GM19324 (cell line): ENCODE measurements around the gene PRSS33.

ENCODE experiments used
- ATAC-seq: cut with Tn5 transposase; IDR thresholded peaks from one replicate; pipeline ENCODE4 v1.9.1; 2021; ENCODE audit warnings: mild to moderate bottlenecking, moderate library complexity; ENCODE audit not compliant: unreplicated experiment, low FRiP score

PRSS33 gene, protein sequence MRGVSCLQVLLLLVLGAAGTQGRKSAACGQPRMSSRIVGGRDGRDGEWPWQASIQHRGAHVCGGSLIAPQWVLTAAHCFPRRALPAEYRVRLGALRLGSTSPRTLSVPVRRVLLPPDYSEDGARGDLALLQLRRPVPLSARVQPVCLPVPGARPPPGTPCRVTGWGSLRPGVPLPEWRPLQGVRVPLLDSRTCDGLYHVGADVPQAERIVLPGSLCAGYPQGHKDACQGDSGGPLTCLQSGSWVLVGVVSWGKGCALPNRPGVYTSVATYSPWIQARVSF

DNA sequence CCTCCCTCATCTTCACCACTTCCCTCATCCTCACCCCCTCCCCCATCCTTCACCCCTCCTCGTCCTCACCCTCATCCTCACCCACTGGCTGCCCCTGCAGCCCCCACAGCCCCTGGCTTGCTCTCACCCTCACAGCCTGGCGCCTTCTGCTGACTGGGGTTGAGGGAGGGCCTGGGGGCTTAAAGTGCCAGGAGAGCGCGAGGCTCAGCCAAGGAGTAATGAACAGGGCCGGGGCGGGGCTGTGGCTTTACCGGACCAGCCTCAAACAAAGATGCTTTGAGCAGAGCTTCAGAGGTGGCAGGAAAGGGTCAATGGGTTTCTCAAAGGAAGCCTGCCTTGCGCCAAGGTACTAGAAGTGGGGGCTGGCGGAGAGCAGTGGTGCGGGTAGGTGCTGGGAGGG lies at the start of gene PRSS33:
Gene PRSS33, minus strand, starts transcription at position 155 of the 400 bp plus-strand sequence. CDS start 1,013 bp downstream, outside the sequence.
- ATAC-seq = no peak

DNA sequence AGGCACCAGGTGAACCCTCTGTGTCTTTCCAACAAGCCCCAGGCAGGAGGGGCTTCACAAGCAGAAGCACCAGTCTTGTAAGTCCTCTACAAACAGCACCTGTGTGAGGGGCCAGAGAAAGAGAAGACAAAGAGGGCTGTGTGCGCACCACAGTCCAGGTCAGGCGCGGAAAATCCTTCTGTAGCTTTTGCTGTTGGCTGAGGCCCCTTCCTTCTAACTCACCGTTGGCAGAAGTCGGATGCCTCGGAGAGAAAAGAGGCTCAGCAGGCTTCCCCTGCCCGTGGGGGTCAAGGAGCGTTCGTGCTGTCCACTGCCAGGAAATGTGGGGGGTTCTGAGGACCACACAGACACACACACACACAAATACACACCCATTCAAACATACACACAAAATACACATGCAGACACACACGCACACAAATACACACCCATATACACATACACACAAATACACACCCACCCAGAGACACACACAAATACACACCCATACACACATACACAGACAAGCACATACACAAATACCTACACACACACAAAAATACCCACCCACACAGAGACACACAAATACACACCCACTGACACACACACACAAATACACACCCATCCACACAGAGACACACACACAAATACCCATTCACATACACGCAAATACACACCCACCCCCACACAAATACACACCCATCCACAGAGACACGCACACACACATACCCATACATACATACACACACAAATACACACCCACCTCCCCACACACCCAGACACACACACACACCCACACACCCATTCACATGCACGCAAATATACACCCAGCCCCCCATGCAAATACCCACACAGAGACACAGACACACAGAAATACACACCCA lies 49.5 kb upstream of the PRSS33 start:
- ATAC-seq = no peak

DNA sequence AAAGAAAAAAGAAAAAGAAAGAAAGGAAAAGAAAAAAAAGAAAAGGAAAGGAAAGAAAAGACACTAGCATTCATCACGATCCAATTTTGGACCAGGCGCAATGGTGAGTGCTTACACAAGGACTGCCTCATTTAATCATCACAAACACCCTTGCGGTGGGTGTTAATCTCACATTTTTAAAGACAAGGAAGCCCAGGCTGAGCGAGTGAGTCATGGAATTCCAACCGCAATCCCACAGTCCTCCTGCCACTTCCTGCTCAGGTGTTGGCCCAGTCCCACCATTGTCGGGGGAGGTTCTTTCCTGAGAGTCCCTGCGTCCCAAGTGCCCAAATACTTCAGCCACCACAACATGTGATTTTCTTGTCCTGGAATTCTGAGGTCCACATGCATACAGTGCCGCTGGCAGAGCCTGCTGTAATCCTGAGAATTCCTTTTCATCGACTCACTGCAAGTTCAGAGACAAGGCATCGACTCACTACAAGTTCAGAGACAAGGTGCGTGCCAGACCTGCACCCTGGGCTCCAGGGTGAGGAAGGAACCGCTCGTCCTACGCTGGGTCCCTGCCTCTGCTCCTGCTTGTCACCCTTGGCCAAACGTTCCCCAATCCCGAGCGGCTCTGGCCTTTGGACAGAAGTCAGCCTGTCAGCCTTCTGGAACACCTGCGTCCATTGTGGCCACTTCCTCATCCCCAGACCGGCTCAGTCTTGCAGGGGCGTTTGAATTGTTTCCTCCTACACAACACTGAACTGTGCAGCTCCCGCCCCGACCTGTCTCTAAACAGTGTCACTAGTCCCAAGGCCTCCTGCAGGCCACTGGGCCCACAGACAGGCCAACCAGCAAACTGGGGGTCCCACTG lies 48.5 kb upstream of the PRSS33 start:
- no peak for ATAC-seq

- ATAC-seq = no peak
These were observed 47.6 kb upstream of the PRSS33 start for GRCh38 chr16:2834968-2835367.

DNA sequence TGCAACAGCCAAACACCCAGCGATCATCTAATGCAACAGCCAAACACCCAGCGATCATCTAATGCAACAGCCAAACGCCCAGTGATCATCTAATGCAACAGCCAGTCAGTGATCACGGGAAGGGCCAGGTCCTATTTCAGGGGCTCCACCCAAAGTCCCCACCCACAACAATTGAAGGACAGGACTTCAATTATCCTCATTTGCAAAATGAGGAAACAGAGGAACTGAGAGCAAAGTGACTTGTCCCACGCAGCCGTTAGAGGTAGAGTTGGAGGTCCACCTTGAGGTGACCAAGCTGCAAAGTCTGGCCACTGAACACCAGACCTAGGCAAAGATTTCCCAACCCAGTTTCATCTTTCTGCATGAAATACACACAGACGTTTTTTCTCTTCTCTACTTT lies 46.4 kb upstream of the PRSS33 start:
- no peak for ATAC-seq

- ATAC-seq = no peak
These were observed 43.8 kb upstream of the PRSS33 start for GRCh38 chr16:2831203-2831602.

DNA sequence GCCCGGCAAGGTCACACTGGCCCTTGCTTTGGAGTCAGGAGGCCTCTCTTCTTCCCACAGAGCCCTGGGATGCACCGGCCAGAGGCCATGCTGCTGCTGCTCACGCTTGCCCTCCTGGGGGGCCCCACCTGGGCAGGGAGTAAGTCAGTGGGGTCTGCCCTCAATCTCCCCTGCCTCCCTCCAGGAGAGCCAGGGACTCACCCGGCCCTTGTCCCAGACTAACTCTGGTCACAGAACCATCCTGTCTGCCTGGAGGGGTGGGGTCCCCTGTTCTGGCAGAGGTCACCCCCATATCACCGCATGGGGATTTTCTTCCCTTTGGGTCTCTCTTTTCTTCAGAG lies 43.0 kb upstream of the PRSS33 start:
- ATAC-seq = no peak

DNA sequence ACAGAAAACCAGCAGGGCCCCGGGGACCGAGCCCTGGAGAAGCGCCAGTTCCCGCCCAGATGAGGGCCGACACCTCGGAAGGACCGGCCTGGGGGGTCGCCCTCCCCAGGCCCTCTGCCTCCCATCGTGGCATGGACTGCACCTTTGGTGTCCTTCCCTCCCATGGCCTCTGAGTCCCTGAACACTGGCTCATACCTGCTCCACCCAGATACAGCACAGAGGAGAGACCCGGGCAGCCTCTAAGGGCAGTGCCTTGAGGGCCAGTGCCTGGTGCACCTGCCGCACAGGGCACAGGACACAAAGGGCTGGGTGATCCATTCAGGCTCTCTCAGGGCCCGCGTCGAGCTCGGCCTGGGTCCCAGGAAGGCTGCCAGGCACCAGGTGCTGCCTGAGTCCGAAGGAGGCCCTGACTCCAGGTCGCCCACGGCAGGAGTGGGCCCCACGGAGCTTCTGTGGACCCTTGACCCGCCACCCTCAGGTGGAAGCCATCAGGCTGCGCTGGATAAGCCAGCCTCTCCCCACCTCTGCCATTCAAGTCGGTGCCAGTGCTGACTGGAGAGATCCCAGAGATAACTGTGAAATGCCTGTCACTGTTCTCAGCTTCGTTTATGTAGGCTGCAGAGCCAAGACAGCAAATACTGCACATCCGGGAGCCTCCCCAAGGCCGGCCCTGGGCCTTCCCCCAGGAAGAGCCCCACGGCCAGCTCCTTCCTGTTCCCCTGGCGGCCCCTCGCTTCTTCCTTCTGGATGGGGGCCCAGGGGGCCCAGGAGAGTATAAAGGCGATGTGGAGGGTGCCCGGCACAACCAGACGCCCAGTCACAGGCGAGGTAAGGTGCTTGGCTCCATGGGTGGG lies 42.4 kb upstream of the PRSS33 start, which contains the start of gene ZG16B:
Gene ZG16B, plus strand, starts transcription at position 803 of the 854 bp plus-strand sequence. CDS start 139 bp downstream, outside the sequence.
- no peak for ATAC-seq

GRCh38 chr16:2828876-2829430 lies 41.6 kb upstream of the PRSS33 start:
- ATAC-seq = no peak

GRCh38 chr16:2828521-2828840 lies 41.1 kb upstream of the PRSS33 start:
- ATAC-seq = no peak

GRCh38 chr16:2827831-2828520 lies 40.6 kb upstream of the PRSS33 start:
- no peak for ATAC-seq

- no peak for ATAC-seq
These were observed 40.0 kb upstream of the PRSS33 start for GRCh38 chr16:2827374-2827791.

DNA sequence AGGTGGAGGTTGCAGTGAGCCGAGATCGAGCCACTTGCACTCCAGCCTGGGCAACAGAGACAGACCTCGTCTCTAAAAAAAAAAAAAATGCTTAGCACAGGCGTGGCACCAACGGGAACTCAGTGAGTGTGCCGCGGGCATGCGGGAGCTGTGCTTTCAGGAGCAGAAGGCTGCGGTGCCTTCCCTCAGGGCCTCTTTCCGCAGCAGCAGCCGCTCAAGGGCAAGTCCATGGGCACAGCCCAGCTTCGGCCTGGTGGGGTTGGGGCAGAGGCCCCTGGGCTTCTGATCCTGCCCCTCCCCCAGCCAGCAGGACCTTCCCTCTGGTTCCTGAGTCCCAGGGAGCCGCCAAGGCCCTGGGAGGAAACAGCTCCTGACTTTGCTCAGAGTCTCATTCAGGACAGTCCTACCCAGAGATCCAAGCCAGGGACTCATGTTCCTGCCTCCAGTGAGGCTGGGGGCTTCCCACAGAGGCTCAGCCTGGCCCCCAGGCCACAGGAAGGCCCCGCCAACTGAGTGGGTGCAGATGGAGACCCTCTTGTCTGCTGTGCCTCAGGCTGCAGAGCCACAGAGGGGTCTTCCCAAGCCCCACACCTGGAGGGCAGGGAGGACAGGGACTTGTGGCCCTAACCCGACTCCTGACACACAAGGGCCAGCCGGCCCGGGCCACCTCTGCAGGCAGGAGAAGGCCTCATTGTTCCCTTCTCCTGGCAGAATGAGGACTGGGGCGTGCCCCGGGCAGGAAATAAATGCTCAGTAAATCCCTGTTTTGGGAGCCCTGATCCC lies 39.4 kb upstream of the PRSS33 start:
- ATAC-seq = no peak

GRCh38 chr16:2825906-2826305 lies 38.5 kb upstream of the PRSS33 start:
- ATAC-seq = no peak

DNA sequence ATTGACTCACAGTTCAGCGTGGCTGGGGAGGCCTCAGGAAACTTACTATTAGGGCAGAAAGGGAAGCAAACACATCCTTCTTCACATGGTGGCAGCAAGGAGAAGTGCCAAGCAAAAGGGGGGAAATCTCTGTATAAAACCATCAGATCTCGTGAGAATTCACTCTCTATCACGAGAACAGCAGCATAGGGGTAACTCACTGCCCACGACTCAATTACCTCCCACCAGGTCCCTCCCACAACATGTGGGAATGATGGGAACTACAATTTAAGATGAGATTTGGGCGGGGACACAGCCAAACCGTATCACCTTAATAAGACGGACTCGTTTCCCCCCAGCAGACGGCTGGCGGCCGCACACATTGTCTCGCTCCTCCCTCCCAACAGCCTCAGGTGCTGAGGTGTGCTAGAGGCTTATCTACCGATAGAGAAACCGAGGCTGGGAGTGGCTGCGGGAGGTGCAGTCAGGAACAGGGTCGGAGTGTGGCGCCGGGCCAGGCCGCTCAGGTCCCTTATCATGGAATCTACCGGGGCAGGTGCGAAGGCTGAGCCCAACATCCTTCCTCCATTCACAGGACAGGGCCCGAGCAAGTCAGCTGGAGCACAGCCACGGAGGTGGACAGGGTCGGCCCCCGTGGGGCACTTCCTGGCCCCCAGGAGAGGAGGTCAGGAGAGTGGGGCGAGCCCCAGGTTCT lies 37.8 kb upstream of the PRSS33 start:
- no peak for ATAC-seq

- no peak for ATAC-seq
These were observed 37.3 kb upstream of the PRSS33 start for GRCh38 chr16:2824626-2825025.

DNA sequence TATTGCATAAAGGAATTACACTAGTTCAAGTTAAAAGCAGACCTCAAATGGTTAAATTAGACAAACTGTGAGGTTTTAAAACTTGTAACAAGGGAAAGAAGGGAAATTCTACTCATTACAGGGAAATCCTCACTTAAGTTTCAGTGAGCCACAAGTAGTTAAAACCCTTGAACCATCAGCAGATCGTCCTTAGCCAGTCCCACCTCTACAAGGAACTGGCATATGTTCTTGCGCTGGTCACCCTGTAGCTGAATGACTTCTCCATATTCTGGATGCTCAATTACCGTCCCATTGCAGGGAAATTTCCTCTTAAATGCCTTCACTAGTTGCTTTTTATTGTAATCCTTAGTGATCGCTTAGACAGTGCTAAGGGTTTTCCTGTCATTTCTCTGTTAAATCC lies 35.1 kb upstream of the PRSS33 start:
- ATAC-seq = no peak

DNA sequence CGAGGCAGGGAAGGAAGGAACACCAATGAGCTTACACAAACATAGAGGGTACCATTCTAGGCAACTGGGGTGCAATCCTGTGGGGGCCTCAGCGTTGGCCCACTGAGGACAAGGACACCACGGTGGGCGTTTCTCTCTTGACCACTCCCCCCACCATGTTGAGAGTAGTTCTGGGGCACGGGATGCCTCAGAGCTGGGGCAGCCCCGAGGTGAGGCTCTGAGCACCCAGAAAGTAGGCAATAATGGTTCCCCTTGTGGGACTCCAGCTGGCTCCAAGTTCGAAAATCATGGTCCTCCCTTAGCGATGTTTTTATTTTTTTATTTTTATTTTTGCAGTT lies 34.8 kb upstream of the PRSS33 start:
- no peak for ATAC-seq
